IMR-90 (cell line): Measurements from ENCODE around the gene ARNT2. TPM values are rescaled to one million over a fixed set of nuclear protein-coding genes. Genes with fewer than 3 reads are reported as not detected.
A peak's percentile ranks its signal among the peaks of the same experiment; 100 is the strongest.

Experiments
- ATAC-seq: fragments of 200-7000 bp; cut with Tn5 transposase; 2 replicates; pipeline ENCODE4 v1.9.1; 2020; ENCODE audit warnings: low read depth, mild to moderate bottlenecking, moderate library complexity
- BruUV-seq: library from RNA; stranded (reverse); fragments of 400-500 nt; replicated peaks from 2 replicates; lab custom pipeline; 2021; lab: Mats Ljungman, UMichigan
- CTCF ChIA-PET: fragments of 300-600 bp; formaldehyde crosslinking; extraction: SDS; loops from one replicate; lab custom pipeline; 2021; ENCODE audit warnings: antibody characterized with exemption; lab: Yijun Ruan, JAX
- POLR2A ChIA-PET: fragments of 300-600 bp; sonication (Branson Sonifier 250); formaldehyde crosslinking; loops from one replicate; lab custom pipeline; 2022; ENCODE audit warnings: antibody characterized with exemption; ENCODE audit not compliant: unreplicated experiment; lab: Charles Lee
- DNase-seq: peaks from one replicate; pipeline ENCODE4 v3.0.0; 2013
- H2AFZ ChIP-seq: replicated peaks from 2 replicates; pipeline ENCODE3; 2013; ENCODE audit warnings: low read length, mild to moderate bottlenecking; ENCODE audit not compliant: poor library complexity
- H2AK5ac ChIP-seq: 2 replicates; pipeline ENCODE4 v1.6.1; 2013; ENCODE audit warnings: low read depth, low read length, inconsistent platforms
- H2AK9ac ChIP-seq: replicated peaks from 2 replicates; pipeline ENCODE3; 2013; ENCODE audit warnings: mild to moderate bottlenecking, low read depth, low read length, moderate library complexity; ENCODE audit not compliant: poor library complexity
- H2BK120ac ChIP-seq: 2 replicates; pipeline ENCODE4 v1.6.1; 2013; ENCODE audit warnings: low read depth, low read length, inconsistent platforms
- H2BK15ac ChIP-seq: 3 replicates; pipeline ENCODE4 v1.6.1; 2013; ENCODE audit warnings: low read depth, low read length, inconsistent platforms
- H2BK20ac ChIP-seq: 2 replicates; pipeline ENCODE4 v1.6.1; 2013; ENCODE audit warnings: low read depth, mild to moderate bottlenecking, inconsistent platforms, low read length, moderate library complexity
- H2BK5ac ChIP-seq: 2 replicates; pipeline ENCODE4 v1.6.1; 2013; ENCODE audit warnings: mild to moderate bottlenecking, low read depth, low read length, inconsistent platforms; ENCODE audit not compliant: poor library complexity, severe bottlenecking
- H3K14ac ChIP-seq: replicated peaks from 2 replicates; pipeline ENCODE4 v1.6.1; 2013; ENCODE audit warnings: low read depth, low read length, inconsistent platforms
- H3K18ac ChIP-seq: 2 replicates; pipeline ENCODE4 v1.6.1; 2013; ENCODE audit warnings: low read depth, low read length, control low read depth
- H3K23ac ChIP-seq: 2 replicates; pipeline ENCODE4 v1.6.1; 2013; ENCODE audit warnings: low read depth, low read length, inconsistent platforms
- H3K27ac ChIP-seq: 2 replicates; pipeline ENCODE4 v1.5.1; 2013; ENCODE audit warnings: mild to moderate bottlenecking, control low read depth, low read length; ENCODE audit not compliant: insufficient read depth
- H3K27me3 ChIP-seq: 2 replicates; pipeline ENCODE4 v1.6.1; 2013; ENCODE audit warnings: low read length; ENCODE audit not compliant: control insufficient read depth, insufficient read depth
- H3K36me3 ChIP-seq: 2 replicates; pipeline ENCODE4 v1.6.1; 2013; ENCODE audit warnings: low read length, mixed read lengths; ENCODE audit not compliant: control insufficient read depth, insufficient read depth
- H3K4ac ChIP-seq: 2 replicates; pipeline ENCODE4 v1.6.1; 2013; ENCODE audit warnings: low read depth, low read length, inconsistent platforms
- H3K4me1 ChIP-seq: 2 replicates; pipeline ENCODE4 v1.6.1; 2013; ENCODE audit warnings: low read length, mixed read lengths; ENCODE audit not compliant: control insufficient read depth, insufficient read depth
- H3K4me2 ChIP-seq: 2 replicates; pipeline ENCODE4 v1.6.1; 2013; ENCODE audit warnings: low read depth, mild to moderate bottlenecking, control low read depth, low read length, moderate library complexity
- H3K4me3 ChIP-seq: 2 replicates; pipeline ENCODE4 v1.5.1; 2013; ENCODE audit warnings: low read depth, mild to moderate bottlenecking, control low read depth, low read length, moderate library complexity; ENCODE audit not compliant: insufficient read depth
- H3K56ac ChIP-seq: 2 replicates; pipeline ENCODE4 v1.6.1; 2013; ENCODE audit warnings: low read length, inconsistent platforms; ENCODE audit not compliant: insufficient read depth; ENCODE audit errors: extremely low read depth
- H3K79me1 ChIP-seq, 2 experiments: 2 replicates each; pipeline ENCODE4 v1.6.1; 2013; ENCODE audit warnings: low read length in 2 of 2, inconsistent platforms in 1 of 2, low read depth in 1 of 2
- H3K9ac ChIP-seq: 2 replicates; pipeline ENCODE4 v1.6.1; 2013; ENCODE audit warnings: low read depth, low read length, control low read depth
- H3K9me1 ChIP-seq: 2 replicates; pipeline ENCODE4 v1.6.1; 2013; ENCODE audit warnings: low read length, inconsistent platforms; ENCODE audit not compliant: insufficient read depth
- H3K9me3 ChIP-seq: 2 replicates; pipeline ENCODE4 v1.6.1; 2013; ENCODE audit warnings: low read length; ENCODE audit not compliant: control insufficient read depth, insufficient read depth
- H4K20me1 ChIP-seq: 2 replicates; pipeline ENCODE4 v1.6.1; 2013; ENCODE audit warnings: low read length, inconsistent platforms; ENCODE audit not compliant: insufficient read depth
- H4K5ac ChIP-seq: 2 replicates; pipeline ENCODE4 v1.6.1; 2013; ENCODE audit warnings: mild to moderate bottlenecking, low read depth, low read length, control low read depth
- H4K8ac ChIP-seq, 2 experiments: 2 replicates each; pipeline ENCODE4 v1.6.1; 2013; ENCODE audit warnings: low read depth in 2 of 2, low read length in 2 of 2, control low read depth in 1 of 2, inconsistent platforms in 1 of 2
- H4K91ac ChIP-seq: 2 replicates; pipeline ENCODE4 v1.6.1; 2013; ENCODE audit warnings: low read depth, low read length, inconsistent platforms; ENCODE audit not compliant: insufficient read depth
- CEBPB ChIP-seq: IDR thresholded peaks from 2 replicates; pipeline ENCODE4 v1.6.1; 2012; ENCODE audit warnings: low read depth, low read length, improper control_type of control experiment
- CHD1 ChIP-seq: IDR thresholded peaks from 2 replicates; pipeline ENCODE4 v1.6.1; 2012; ENCODE audit warnings: low read depth, low read length, improper control_type of control experiment
- CTCF ChIP-seq: conservative IDR thresholded peaks from 2 replicates; pipeline ENCODE4 v1.5.1; 2012; ENCODE audit warnings: mild to moderate bottlenecking, low read depth, low read length, improper control_type of control experiment
- ELK1 ChIP-seq: fragments of 150-350 bp; IDR thresholded peaks from 2 replicates; pipeline ENCODE4 v1.6.1; 2016; ENCODE audit warnings: low read depth, mild to moderate bottlenecking, low read length, moderate library complexity, borderline replicate concordance
- FOS ChIP-seq: fragments of 150-350 bp; IDR thresholded peaks from 2 replicates; pipeline ENCODE4 v1.6.1; 2016; ENCODE audit warnings: low read depth, low read length
- MAFK ChIP-seq: IDR thresholded peaks from 2 replicates; pipeline ENCODE4 v1.6.1; 2012; ENCODE audit warnings: low read depth, low read length, improper control_type of control experiment
- POLR2A ChIP-seq: IDR thresholded peaks from 2 replicates; pipeline ENCODE4 v1.6.1; 2012; ENCODE audit warnings: mild to moderate bottlenecking, low read depth, low read length
- RAD21 ChIP-seq: IDR thresholded peaks from 2 replicates; pipeline ENCODE4 v1.6.1; 2012; ENCODE audit warnings: low read length, improper control_type of control experiment
- SMC3 ChIP-seq: fragments of 150-350 bp; IDR thresholded peaks from 2 replicates; pipeline ENCODE4 v1.6.1; 2016; ENCODE audit warnings: low read depth, mild to moderate bottlenecking, antibody characterized with exemption, low read length, moderate library complexity
- WGBS, 2 experiments: methylation state at CpG; one replicate each; pipeline versions ENCODE4 v1.1.5 to v1.1.7; 2013; ENCODE audit warnings: missing lambda C conversion rate in 2 of 2; ENCODE audit not compliant: insufficient read length in 1 of 2; ENCODE audit errors: extremely low coverage in 2 of 2; 5-methylcytosine and 5-hydroxymethylcytosine counted together
- dilution Hi-C: fragments of 300-500 bp; cut with HindIII; formaldehyde crosslinking; loops from one replicate; pipeline ENCODE4 v1.14.3; 2018; ENCODE audit warnings: low sequenced_read_pairs; ENCODE audit not compliant: unreplicated experiment
- in situ Hi-C: fragments of 300-500 bp; cut with MboI; formaldehyde crosslinking; loops from 3 replicates; pipeline ENCODE4 v1.14.3; 2019; ENCODE audit warnings: low sequenced_read_pairs, inconsistent platforms, mixed read lengths
- intact Hi-C: fragments of 100-400 bp; cut with micrococcal nuclease; formaldehyde crosslinking; loops from 2 replicates; pipeline ENCODE4 v1.10.0; 2022
- polyA plus RNA-seq, 3 experiments: library from polyadenylated mRNA; depleted of rRNA; stranded (reverse); fragments of >200 nt; gene quantifications; 2 replicates each; pipeline ENCODE4 v1.2.3, GENCODE V29; 2012; ENCODE audit warnings: low replicate concordance in 1 of 3
- total RNA-seq: library from RNA; depleted of rRNA; stranded (reverse); fragments of >200 nt; gene quantifications from 2 replicates; pipeline ENCODE4 v1.2.3, GENCODE V29; 2012

ARNT2 gene
- total and polyA plus RNA-seq, 2 of the 4 experiments (the other 2 are of a cell fraction) = 18.2 to 19.0 TPM

- TF ChIP-seq CTCF (no peak), POLR2A (no peak), CHD1 (no peak)
Observed at GRCh38 chr15:80530737-80531365, 126.7 kb downstream of the ARNT2 start (continued).

- peak overlapping the region; percentile 24; the same call in 1 of the 2 replicates for H2AK5ac ChIP-seq
- peak overlapping the region; percentile 78 for H4K91ac ChIP-seq
- H3K9me1 ChIP-seq = peaks cover 21% of the 10 kb centered on the region; the same call in 1 of the 2 replicates
- H4K20me1 ChIP-seq = no peaks in the 10 kb centered on the region
- peak overlapping the region; percentile 68 for H3K4ac ChIP-seq
- CTCF ChIA-PET = interaction anchor here (0.8 kb wide), 1 partner anchor 9 kb away, joined by 3 read pairs; no protein-coding TSS in a partner anchor
- in situ Hi-C loops = no loop called here
- peak overlapping the region; percentile 65 for H3K14ac ChIP-seq
- H3K9me3 ChIP-seq = 0 out of 2 replicates have a peak, but pooled peaks cover 4% of the 10 kb centered on the region
- peak overlapping the region; percentile 92 for H4K5ac ChIP-seq
- peak overlapping the region; percentile 88 for H2BK120ac ChIP-seq
- H3K56ac ChIP-seq = no peak overlapping the region
- POLR2A ChIA-PET = no interaction called here
- H2AFZ ChIP-seq = no peak overlapping the region
- WGBS, 2 experiments = no CpG with 5 or more reads among the region's 3 CpGs
- peaks cover 4 to 25% of the 10 kb centered on the region in 2 experiments; a peak in 3 of 4 replicates for H3K79me1 ChIP-seq
- no peak overlapping the region for H2AK9ac ChIP-seq
- no peak overlapping the region for H3K4me3 ChIP-seq
- no peaks in the 10 kb centered on the region for H3K27me3 ChIP-seq
- dilution Hi-C loops = no loop called here
- H3K4me1 ChIP-seq = peaks cover 17% of the 10 kb centered on the region
- H4K8ac ChIP-seq = peak overlapping the region; percentile 13 to 75; a peak in 2 of 4 replicates
- no peak overlapping the region for H3K4me2 ChIP-seq
- H2BK15ac ChIP-seq = peak overlapping the region; percentile 75; the same call in 1 of the 3 replicates
- H2BK20ac ChIP-seq = peak overlapping the region; percentile 81
- ATAC-seq (peak; percentile 13), DNase-seq (no peak)
- H3K18ac ChIP-seq = peak overlapping the region; percentile 93
- H3K9ac ChIP-seq = peak overlapping the region; percentile 35; the same call in 1 of the 2 replicates
- peak overlapping the region; percentile 92; the same call in 1 of the 2 replicates for H3K27ac ChIP-seq
- BruUV-seq = no TSS peak
- intact Hi-C loops = no loop called here
- H3K36me3 ChIP-seq = peaks cover 11% of the 10 kb centered on the region
- H2BK5ac ChIP-seq = peak overlapping the region; percentile 84
- H3K23ac ChIP-seq = peak overlapping the region; percentile 37; the same call in 1 of the 2 replicates
- TF ChIP-seq CEBPB (no peak), CTCF (no peak), MAFK (no peak), ELK1 (no peak), FOS (no peak), SMC3 (no peak), RAD21 (no peak)
Observed at GRCh38 chr15:80531388-80531787, 127.2 kb downstream of the ARNT2 start.
